ENCODE data around the gene ACTG1.

Gene ACTG1

GRCh38 chr17:81492202-81492601 lies 20.4 kb downstream of the ACTG1 start:
- no peak for DNase-seq

DNA sequence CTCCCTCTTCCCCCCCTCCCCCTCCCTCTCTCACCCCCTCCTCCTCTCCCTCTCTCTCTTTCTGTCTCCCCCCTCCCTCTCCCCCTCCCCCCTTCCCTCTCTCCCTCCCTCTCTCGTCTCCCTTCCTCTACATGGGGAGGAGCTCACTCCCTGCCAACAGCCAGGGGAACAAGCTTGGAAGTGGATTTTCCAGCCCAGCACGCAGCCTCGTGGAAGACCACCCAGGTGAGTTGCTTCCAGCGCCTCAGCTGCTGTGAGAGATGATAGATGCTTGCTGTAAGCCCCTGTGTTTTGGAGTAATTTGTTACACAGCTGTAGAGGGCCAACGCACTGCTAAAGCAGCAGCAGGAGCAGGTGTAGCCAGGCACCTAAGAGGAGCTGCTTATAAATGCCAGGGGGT lies 20.8 kb downstream of the ACTG1 start:
- peak; percentile 83 for DNase-seq

DNA sequence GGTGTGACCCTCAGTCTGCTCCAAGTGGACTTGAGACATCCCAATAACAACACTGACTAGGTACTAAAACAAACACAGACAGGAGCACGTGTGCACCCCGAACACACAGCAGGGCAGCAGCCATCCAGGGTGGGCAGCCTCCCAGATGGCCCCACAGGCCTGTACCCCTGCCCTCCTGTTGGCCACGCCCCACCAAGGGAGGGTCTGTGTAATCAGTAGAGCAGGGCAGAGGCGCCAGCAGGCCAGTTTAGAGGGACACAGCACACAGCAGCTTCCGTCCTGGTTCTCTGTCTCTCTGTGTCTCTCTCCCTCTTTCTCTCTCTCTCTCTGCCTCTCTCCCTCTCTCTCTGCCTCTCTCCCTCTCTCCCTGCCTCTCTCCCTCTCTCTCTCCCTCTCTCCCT lies 21.4 kb downstream of the ACTG1 start:
- peak; percentile 69 for DNase-seq

DNA sequence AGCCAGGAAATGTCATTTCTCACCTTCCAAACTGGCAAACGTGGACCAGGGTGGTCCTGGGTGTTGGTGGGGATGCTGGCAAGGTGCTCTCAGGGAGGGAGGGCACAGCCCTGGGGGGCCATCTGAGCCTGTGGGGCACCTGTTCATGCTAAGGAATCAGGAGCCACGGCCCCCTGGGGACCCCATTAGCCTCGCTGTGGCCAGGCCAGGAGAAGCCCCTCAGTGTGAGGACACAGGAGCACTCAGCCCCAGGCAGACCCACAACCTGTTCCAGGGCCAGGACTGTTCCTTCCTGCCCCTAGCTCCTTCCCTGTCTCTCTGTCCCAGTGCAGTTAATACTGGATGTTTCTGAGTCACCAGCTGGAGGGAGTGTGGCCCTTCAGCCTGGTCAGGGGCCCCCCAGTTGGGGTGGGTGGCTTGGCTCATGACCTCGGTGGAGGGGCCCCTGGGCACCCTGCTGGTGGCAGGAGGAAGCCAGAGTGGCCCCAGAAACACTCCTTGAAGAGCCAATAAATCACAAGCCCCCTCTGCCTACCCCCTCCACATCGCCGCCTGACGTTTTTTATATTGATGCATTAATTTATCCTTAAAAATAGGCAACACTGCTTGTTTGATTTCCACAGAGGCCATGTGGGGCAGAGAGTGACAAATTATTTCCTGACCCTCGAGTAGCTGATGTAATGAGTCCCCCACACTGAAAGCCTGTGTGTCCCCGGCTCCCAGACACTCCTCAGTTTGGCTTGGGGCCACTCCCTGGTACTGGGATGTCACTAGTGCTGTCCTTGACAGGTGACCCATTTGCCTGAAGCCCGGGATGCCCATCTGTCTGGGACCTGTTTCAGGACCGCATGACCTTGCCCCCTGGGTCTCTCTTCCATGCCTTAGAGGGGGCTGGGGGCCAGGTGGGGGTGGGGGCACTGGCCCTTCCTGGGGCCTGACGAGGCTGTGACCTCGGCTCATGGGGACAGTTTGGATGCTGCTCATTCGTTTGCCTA lies 22.3 kb downstream of the ACTG1 start:
- DNase-seq, result no peak

DNA sequence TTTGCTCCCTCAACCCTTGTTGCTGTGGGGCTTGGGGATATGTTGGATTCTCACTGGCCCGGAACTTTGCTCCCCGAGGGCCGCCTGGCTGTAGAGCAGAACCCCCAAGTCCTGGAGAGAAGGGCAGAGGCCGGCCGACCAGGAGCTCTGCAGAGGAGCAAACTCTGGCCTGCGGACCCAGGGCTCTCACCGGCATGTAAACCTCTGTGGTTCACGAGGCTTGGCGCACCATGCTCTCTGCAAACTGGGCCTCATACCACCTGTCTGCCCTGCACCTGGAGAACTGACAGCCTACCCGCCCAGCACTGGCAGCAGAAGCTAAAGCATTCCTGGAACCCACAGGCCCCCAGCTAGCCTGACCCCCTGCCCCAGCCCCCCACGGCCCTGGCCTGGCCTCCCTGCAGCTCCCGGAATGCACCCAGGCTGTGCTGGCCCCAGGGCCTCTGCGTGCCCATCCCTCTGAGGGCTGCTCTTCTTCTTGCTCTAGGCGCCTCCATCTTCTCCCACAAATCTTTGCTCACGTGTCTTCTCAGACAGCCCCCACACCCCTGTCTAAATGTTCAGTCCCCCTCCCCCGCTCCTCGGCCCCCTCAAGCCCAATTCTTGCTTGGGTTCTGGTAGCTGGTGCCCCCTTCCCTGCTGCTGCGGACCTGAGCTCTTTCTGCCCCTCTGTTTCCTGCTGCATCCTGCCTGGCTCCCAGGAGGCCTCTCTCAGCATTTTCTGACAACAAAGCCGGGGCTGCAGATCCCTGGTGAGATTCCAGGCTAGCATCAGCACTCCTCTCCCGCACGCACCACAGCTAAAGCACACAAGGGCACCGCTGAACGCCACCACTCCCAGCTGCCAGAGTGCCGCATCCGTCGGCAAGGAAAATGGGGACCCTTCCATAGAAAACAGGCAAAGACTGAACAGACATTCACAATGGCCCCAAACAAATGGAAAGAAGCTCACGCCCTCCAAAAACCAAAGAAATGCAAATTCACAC lies 23.3 kb downstream of the ACTG1 start:
- DNase-seq, result no peak

DNA sequence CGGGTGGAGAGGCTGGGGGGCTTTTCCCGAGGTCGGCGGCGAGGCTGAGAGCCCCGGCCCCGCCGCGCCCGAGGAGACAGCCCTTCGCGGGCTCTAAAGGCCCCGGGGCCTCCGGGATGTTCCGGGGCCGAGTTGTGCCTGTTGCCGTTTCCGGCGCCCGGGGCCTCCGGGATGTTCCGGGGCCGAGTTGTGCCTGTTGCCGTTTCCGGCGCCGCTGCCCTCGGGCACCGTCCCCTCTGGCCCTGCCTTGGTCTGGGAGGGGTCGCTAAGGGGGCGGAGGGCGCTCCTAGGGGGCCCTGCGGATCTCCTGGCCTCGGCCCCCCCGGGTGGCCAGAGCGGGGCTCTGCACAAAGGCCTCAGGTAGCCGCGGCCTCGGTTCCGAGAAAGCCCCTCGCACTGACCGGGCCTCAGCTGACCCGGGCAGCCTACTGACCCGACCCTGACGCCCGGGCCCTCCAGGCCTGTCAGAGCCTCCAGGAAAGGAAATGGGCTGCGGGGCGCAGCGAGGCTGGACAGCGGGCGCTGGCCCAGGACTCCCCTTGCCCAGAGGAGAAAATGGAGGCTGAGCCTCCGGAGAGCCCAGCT lies 24.2 kb downstream of the ACTG1 start:
- DNase-seq, result no peak

GRCh38 chr17:81487487-81488275 lies 24.9 kb downstream of the ACTG1 start:
- DNase-seq, result peak; percentile 93

- DNase-seq, result no peak
These were observed 25.5 kb downstream of the ACTG1 start for GRCh38 chr17:81487089-81487486.

GRCh38 chr17:81486199-81486810 lies 26.3 kb downstream of the ACTG1 start:
- DNase-seq, result no peak

DNA sequence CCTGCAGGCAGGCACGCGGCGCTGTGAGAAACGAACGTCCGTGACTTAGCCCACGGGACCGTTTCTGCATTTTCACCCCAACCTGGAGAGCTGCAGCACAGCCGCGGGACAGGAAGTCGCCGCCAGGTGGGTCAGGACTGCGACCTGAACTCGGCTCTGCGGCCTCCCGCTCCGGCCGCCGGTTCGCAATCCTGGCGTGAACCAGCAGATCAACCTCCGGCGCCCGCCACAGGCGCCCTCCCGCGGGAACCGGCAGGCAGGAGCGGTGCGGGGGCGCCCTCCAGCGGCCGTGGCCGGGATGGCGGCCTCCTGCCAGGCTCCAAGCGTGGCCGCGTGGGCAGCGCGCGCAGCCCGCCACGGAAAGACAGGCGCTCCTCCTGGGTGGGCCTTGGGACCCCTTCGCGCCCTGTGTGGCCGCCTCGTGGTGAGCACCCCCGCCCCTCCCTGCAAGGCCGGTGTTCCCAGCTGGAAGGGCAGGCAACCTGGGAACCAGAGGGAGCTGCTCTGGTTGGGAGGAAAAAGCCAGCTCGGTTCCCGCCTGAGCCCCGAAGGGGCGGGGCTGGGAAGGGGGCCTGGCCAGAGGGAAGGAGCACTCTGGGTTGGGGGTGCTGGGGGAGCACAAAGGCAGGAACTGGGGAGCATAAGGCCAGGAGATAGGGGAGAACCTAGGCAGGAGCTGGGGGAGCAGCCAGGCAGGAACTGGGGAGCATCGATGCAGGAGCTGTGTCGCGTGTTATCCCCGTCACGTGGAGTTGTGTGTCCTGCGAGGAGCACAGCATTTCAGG lies 28.2 kb downstream of the ACTG1 start:
- DNase-seq, result peak; percentile 96

DNA sequence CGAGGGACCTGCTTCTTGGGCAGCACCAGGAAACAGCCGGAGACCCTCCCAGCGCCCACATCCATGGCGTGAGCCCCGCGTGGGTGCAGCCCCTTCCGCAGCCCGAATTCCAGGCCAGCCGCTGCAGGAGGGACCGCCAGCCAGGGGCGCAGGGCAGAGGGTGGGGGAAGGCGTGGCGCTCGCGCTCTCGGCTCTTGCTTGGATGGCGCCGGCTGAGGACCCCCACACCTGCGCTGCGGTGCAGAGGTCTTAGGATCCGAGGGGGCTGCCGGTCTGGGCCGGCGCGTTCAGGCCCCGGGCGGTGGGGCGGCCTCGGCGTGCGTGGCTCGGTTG lies 28.8 kb downstream of the ACTG1 start:
- no peak for DNase-seq

DNA sequence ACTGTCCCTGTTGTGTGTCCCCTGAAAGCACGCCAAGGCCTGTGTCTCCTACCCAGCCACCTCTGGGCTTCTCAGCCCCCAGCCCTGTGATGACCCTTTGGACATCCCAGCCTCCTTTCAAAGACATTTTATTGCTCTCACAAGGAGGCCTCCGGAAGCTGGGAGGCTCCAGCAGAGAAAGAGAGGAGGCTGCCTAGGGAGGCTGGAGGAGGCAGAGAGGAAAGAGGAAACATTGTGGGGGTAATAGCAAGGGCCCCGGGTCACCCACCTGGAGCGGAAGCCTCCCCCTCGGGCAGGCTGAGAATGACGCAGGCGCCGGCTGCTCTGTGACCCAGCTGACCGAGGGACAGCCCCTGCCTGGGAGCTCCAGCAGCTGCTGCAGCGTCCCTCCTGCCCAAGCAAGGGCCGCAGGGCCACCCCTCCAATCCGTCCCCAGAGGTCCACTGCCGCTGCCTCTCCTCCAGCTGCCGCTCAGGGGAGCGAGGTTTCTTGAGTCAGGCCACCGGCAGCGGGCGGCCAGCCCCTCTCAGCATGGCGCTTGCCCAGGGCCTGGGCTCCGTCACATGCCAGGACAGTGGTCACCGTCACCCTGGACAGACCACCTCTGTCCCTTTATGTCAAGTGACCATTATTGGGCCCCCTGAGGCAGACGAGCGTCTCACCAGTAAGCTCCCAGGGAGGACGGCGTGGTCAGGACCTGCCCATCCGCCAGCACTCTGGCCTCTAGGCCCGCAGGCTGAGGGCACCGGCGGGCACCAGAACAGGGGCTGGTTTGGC lies 29.3 kb downstream of the ACTG1 start:
- no peak for DNase-seq

- no peak for DNase-seq
These were observed 29.9 kb downstream of the ACTG1 start for GRCh38 chr17:81482673-81483072.

DNA sequence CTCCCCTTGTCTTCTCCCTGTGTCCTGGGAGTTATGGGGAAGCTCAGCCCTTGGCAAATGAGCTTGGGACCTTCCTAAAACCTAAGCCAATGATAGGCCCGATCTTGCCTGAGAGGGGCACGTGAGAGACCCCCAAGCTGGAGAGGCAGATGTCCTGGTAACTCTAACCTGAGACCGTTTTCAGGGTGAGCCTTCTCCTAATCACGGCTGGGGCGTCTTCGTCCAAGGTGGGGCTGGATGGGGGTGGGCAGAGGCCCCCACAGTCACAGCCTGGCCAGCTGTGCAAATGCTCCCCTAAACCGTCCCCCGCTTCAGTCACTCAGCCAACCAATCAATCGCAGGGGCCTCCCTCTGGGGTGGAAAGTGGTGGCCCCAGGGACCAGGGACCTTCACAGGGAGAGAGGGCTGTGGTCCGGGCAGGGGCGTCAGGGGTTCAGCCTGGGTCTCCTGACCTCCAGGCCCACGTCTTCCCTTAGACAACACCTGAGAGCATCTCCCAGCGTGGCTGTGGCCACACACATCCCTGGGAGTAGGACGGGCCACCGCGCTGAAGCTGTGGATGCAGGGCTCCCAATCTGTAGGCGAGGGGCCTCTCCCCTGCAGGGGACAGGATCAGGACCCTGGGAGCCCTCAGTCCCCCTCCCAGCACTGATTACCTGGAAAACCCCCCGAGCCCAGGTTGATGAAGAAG lies 30.6 kb downstream of the ACTG1 start:
- DNase-seq, result no peak

- peak; percentile 66 for DNase-seq
These were observed 31.4 kb downstream of the ACTG1 start for GRCh38 chr17:81481073-81481799.

DNA sequence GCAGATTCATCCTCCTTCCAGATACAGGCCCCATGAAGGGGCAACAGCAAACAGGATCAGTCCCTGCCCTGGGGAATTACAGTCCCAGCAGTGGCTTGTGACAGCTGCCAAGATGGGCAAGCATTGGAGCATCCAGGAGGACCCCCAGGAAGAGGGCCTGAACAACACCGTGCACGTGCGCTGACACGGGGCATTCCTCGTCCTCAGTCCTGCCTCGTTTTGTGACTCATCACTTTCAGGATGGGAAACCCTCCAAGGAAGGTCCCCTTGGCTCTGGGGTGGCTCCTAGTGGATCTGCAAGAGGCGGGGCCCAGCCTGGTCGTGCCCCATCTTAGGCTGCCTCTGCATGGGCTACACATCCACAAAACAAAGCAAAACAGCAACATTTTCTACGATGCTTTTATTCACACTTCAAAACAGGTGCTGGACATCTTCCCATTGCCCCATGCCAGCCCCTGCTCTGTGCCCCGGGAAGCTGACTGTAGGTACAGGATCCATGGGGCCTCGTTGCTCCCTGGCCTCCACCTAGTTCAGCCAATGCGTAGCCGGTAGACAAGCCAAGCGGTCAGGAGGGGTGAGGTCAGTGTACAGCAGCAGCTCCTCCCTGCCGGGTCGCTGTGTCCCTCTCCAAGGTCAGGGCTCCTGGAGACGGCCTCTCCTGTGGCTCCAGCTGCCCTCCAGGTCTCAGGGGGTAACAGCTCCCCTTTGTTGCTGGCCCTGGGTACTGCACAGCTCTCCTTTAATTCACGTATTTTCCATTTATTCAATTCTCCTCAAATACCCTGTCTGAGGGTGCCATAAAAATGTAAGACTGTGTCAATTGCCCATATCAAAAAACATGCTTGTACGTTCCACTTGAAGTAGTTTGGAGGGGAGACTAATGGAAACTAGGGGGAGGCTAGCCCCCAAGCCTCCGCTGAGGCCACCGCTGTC lies 32.2 kb downstream of the ACTG1 start:
- no peak for DNase-seq

DNA sequence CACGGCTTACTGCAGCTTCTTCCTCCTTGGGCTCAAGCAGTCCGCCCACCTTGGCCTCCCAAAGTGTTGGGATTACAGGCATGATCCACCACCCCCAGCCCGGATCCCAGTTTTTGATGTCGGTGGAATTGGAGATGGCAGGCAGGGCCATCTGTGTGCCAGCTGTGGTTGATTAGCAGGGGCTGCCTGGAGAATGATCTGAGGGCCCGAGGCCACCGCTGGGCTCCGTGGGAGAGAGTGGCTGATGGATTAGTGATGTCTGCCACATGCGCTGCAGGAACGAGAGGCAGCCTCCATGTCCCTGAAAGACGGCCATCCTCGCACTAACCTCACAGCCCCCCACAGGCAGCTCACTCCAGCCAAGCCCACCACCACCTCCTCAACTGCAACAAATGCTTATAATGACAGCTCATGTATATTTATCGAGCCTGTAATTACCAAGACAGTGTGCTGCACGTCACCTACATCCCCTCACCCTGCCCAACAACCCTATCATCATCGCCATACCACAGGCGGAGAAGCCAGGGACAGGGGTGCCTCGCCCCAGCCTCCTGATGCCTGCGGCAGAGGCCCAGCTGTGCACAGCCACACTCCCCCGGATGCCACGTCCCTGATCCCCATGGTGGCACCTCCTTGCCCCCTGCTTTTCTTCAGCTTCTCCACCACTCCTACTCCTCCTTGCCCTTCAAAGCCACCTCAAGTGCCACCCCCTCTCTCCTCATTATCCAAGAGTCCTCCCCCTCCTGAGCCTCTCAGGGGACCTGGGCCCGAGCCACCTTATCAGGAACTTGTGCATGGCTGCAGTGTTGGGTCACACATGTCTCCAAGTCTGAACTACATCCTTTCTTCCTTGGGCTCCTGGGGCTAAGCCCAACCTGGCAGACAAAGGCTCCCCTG lies 33.2 kb downstream of the ACTG1 start:
- DNase-seq, result no peak
